GM10248 (cell line): ENCODE results near the gene CDHR1.

Experiments
- CTCF ChIA-PET: fragments of 300-600 bp; sonication (Branson Sonifier 250); formaldehyde crosslinking; extraction: SDS; loops from one replicate; lab custom pipeline; 2021; ENCODE audit warnings: antibody characterized with exemption; lab: Yijun Ruan, JAX
- POLR2A ChIA-PET: fragments of 350-650 bp; sonication (Branson Sonifier 250); formaldehyde crosslinking; extraction: SDS; loops from one replicate; lab custom pipeline; 2020; ENCODE audit warnings: antibody characterized with exemption; lab: Yijun Ruan, JAX
- DNase-seq: peaks from one replicate; pipeline ENCODE4 v3.0.0; 2012; ENCODE audit errors: extremely low spot score
- TF ChIP-seq, protein P1 (sequence below): IDR thresholded peaks from 2 replicates; pipeline ENCODE4 v1.5.1; 2012; ENCODE audit warnings: mild to moderate bottlenecking, low read depth; ENCODE audit errors: extremely low read depth, missing control alignments, control extremely low read depth

Gene CDHR1

GRCh38 chr10:84262190-84262956 lies 68.0 kb downstream of the CDHR1 start:
- TF ChIP-seq, protein P1, sequence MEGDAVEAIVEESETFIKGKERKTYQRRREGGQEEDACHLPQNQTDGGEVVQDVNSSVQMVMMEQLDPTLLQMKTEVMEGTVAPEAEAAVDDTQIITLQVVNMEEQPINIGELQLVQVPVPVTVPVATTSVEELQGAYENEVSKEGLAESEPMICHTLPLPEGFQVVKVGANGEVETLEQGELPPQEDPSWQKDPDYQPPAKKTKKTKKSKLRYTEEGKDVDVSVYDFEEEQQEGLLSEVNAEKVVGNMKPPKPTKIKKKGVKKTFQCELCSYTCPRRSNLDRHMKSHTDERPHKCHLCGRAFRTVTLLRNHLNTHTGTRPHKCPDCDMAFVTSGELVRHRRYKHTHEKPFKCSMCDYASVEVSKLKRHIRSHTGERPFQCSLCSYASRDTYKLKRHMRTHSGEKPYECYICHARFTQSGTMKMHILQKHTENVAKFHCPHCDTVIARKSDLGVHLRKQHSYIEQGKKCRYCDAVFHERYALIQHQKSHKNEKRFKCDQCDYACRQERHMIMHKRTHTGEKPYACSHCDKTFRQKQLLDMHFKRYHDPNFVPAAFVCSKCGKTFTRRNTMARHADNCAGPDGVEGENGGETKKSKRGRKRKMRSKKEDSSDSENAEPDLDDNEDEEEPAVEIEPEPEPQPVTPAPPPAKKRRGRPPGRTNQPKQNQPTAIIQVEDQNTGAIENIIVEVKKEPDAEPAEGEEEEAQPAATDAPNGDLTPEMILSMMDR = no peak
- DNase-seq = no peak
- CTCF ChIA-PET = interaction anchor here (1.0 to 12.8 kb wide), 5 partner anchors 9 to 276 kb away, joined by 3 to 326 read pairs (median 15); no protein-coding TSS in a partner anchor
- POLR2A ChIA-PET = no interaction called here

DNA sequence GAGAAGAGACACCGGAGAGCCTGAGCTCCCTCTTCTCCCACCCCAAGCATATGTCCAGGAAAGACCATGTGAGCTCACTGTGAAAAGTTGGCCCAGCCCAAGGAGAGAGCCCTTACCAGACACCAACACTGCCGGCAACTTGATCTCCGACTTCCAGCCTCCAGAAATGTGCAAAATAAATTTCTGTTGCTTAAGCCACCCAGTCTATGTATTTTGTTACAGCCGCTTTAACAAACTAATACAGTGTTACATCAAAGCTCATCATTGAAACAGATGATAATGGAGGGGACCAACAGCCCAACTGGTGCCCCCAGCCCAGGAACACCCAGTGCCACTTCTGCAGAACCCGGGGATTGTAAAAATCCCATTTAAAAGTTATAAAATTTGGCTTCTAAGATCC lies 69.4 kb downstream of the CDHR1 start:
- ChIA-PET POLR2A (no interaction called here), CTCF (interaction anchor here (0.6 to 12.8 kb wide), 22 partner anchors 9 to 453 kb away, joined by 3 to 326 read pairs (median 5); partner anchors contain the start of gene LRIT1)
- TF ChIP-seq, protein P1 = no peak
- DNase-seq = no peak

DNA sequence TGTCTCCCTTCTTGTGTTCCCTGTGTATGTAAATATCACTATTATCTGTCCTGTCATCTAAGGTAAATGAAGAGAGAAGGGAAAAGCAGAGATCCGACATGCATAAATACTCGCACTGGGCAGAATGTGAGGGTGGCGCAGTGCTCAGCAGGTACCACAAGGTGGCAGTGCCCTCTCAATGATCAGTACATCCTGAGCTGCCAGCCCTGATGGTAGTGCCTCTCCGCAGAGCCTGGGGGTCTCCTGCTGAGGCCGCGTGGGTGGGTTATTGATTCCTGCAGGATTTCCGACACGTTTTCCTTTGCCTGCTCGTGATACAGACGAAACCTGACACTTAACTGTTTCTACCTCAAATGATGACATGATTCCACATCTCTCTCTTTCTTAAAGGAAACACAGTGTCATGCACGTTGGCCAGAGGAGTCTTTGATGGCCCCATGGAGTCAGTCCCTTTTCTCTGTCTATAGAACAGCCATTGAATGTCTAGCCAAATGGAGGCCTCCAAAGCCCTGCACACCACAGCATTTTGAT lies 70.3 kb downstream of the CDHR1 start:
- ChIA-PET CTCF (interaction anchor here (0.6 to 12.8 kb wide), 34 partner anchors 8 to 452 kb away, joined by 3 to 326 read pairs (median 4); partner anchors contain the start of gene LRIT1), POLR2A (interaction anchor here (0.6 kb wide), 1 partner anchor 1267 kb away, joined by 3 read pairs; no protein-coding TSS in a partner anchor)
- TF ChIP-seq, protein P1 = peak; percentile 98
- peak; percentile 74 for DNase-seq

GRCh38 chr10:84265418-84265817 lies 71.1 kb downstream of the CDHR1 start:
- no peak for DNase-seq
- POLR2A ChIA-PET = no interaction called here

GRCh38 chr10:84267503-84268126 lies 73.3 kb downstream of the CDHR1 start:
- POLR2A ChIA-PET = no interaction called here
- CTCF ChIA-PET = interaction anchor here (0.7 to 12.8 kb wide), 31 partner anchors 8 to 449 kb away, joined by 3 to 326 read pairs (median 4); partner anchors contain the start of gene RGR
- peak; percentile 50 for DNase-seq
- TF ChIP-seq, protein P1 = peak; percentile 53

More at GRCh38 chr10:84265418-84265817, 71.1 kb downstream of the CDHR1 start:
- CTCF ChIA-PET = interaction anchor here (0.7 to 12.8 kb wide), 12 partner anchors 9 to 291 kb away, joined by 3 to 326 read pairs (median 6); partner anchors contain the start of gene LRIT1
- TF ChIP-seq, protein P1 = no peak

DNA sequence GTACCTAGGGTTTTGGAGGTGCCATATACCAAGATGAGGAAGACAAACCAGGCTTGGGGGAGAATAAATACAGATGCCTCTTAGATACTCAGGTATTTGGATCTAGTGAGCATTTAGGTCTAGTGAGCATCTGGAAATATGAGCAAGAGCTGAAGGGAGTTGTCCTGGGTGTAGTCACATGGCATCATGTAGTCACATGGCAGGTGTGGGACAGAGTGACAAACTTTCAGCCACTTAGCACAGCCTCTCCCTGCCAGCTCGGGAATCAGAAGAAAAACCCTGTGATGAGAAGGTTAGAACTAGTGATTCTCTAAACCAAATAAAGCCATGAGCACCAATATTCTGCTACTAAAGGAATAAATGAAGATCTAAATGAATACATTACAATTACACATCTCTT lies 74.8 kb downstream of the CDHR1 start:
- CTCF ChIA-PET = interaction anchor here (1.5 to 12.8 kb wide), 3 partner anchors 24 to 270 kb away, joined by 4 to 326 read pairs (median 4); no protein-coding TSS in a partner anchor
- TF ChIP-seq, protein P1 = no peak
- no peak for DNase-seq
- POLR2A ChIA-PET = no interaction called here
